Cardiac fibroblast (primary cell): ENCODE results near the gene OLFM2.

Experiments
- DNase-seq, 2 donors: peaks; one replicate each; pipeline versions ENCODE4 v3.0.0 to v3.0.0-alpha.2; 2010; ENCODE audit warnings: low read depth in 2 of 2
- H3K4me3 ChIP-seq, 2 donors: replicated peaks in 1 of 2; 1 replicate in 1 of 2; 2 replicates in 1 of 2; pipeline ENCODE4 v1.5.1; 2011; ENCODE audit warnings: low read depth in 2 of 2, low read length in 2 of 2, mild to moderate bottlenecking in 2 of 2, moderate library complexity in 1 of 2
- CTCF ChIP-seq: IDR thresholded peaks from one replicate; pipeline ENCODE4 v1.5.1; 2011; ENCODE audit warnings: low read depth, mild to moderate bottlenecking, low read length, inconsistent platforms

Gene OLFM2

DNA sequence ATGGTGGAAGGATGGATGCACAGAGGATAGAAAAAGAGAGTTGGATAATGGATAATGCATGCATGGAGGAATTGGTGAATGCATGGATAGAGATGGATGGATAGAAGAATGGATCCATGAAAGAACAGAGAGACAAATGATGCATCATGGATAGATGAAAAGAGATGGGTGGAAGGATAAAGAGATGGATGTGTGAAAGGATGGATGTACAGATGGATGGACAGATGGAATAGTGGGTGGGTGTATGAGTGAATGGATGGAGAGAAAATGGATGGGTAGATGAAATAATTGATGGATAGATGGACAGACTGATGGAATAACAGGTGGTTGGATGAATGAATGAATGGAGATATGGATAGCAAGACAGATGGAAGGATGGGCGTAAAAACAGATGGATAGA, 25.7 kb downstream of the OLFM2 start:
- no peak for TF ChIP-seq CTCF
- DNase-seq: no peak
- H3K4me3 ChIP-seq: no peak overlapping the region

- no peak for DNase-seq
- H3K4me3 ChIP-seq: no peak overlapping the region
- TF ChIP-seq CTCF: no peak
Measured at GRCh38 chr19:9909251-9909650, 27.1 kb downstream of the OLFM2 start.

DNA sequence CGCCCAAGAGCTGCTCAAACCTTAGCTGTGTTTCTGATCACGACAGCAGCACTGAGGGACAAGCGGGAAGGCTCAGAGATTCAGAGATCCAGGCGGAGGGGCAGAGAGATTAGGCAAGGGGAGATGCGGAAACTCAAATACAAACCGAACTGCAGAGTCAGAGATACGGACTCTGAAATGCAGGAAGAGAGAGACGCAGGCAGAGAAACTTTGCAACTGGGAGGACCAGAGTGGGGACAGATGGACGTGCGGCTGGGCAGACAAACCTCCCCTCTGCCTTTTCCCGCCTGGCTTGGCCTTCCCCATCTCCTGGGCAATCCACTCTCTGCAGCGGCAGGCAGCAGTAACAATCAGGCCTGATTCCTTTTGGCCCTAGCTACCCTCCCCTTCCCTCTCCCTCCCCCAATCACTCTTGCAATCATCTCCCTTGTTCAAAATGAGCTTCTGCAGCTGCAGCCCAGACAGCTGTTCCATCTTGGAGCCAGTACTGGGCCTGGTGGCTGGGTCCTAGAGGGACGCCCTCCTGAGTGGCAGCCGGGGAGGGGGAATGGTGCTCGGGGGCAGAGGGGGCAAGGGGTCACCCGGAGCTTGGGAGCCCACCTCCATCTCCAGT, 29.7 kb downstream of the OLFM2 start:
- TF ChIP-seq CTCF: no peak
- peak in 1 of 2 donors; percentile 22 for DNase-seq
- H3K4me3 ChIP-seq: no peak overlapping the region

DNA sequence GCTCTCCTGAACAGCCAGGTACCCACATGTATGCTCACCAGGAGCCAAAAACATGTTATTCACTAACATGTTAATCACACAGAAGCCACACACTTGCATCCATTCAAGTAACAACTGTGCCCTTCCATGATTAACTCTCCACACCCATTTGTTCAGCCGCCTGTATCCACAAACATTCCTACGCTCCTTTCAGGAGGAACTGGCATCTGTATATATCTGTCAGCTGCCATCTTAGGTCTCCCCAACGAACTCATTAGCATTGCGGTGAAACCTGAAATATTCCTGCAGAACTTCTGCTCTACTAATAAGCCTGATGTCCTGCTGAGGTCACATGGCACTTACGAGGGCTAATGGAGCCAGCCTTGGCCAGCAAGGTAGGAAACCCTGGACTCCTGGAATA, 33.0 kb downstream of the OLFM2 start:
- TF ChIP-seq CTCF: no peak
- no peak overlapping the region for H3K4me3 ChIP-seq
- no peak for DNase-seq

DNA sequence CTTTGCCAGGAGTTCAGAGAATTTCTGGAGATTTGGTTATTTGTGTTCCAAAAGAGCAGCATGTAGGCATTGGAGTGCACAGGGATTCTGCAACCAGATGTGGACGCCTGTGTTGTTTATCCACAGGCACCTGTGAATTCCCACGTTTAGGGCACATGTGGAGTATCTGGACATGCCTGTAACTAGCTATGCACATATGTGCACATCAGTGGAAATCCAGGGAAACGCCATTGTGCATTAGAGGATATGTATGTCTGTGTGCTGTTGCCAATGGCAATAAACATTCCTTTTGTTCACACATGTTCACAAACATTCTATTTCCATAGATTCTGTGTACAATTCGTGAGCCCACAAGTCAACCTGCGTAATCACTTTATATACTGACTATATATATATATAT, 34.7 kb downstream of the OLFM2 start:
- no peak for TF ChIP-seq CTCF
- DNase-seq: no peak
- H3K4me3 ChIP-seq: no peak overlapping the region

GRCh38 chr19:9901020-9901419, 35.3 kb downstream of the OLFM2 start:
- no peak for DNase-seq

More at GRCh38 chr19:9901020-9901419, 35.3 kb downstream of the OLFM2 start:
- no peak for TF ChIP-seq CTCF
- no peak overlapping the region for H3K4me3 ChIP-seq
